Breast epithelium (tissue), 3 donors: Measurements from ENCODE around the gene NBDY.

Source experiments
- CTCF ChIP-seq, 3 donors: fragments of 450-650 bp; IDR thresholded peaks; one replicate each; pipeline ENCODE4 v1.5.1; 2016 to 2017; ENCODE audit warnings: antibody characterized with exemption in 3 of 3, mild to moderate bottlenecking in 3 of 3, moderate library complexity in 3 of 3
- POLR2AphosphoS5 ChIP-seq, 3 donors: sonication (generic); formaldehyde crosslinking; IDR thresholded peaks; one replicate each; pipeline ENCODE4 v1.6.1; 2017; ENCODE audit warnings: antibody characterized with exemption in 3 of 3

- TF ChIP-seq CTCF (IDR thresholded peaks at IDR 0.05) = no peak
- no peak for TF ChIP-seq POLR2AphosphoS5 (IDR thresholded peaks at IDR 0.05)
Measured at GRCh38 chrX:56736219-56736618, 7.2 kb downstream of the NBDY start.
